Measurements from ENCODE around the gene GP1BA. TPM values are rescaled to one million over a fixed set of nuclear protein-coding genes. Genes with fewer than 3 reads are reported as not detected.

The GP1BA gene
- total and polyA plus RNA-seq, 10 of the 15 experiments (the other 5 are each of a cell fraction or from before 2014, with no cell fraction given) = 0.04 to 0.67 (median 0.28) TPM; not detected in 1

DNA sequence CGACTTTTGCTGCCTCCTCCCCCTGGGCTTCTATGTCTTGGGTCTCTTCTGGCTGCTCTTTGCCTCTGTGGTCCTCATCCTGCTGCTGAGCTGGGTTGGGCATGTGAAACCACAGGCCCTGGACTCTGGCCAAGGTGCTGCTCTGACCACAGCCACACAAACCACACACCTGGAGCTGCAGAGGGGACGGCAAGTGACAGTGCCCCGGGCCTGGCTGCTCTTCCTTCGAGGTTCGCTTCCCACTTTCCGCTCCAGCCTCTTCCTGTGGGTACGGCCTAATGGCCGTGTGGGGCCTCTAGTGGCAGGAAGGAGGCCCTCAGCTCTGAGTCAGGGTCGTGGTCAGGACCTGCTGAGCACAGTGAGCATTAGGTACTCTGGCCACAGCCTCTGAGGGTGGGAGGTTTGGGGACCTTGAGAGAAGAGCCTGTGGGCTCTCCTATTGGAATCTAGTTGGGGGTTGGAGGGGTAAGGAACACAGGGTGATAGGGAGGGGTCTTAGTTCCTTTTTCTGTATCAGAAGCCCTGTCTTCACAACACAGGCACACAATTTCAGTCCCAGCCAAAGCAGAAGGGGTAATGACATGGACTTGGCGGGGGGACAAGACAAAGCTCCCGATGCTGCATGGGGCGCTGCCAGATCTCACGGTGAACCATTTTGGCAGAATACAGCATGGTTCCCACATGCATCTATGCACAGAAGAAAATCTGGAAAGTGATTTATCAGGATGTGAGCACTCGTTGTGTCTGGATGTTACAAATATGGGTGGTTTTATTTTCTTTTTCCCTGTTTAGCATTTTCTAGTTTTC lies 2.3 kb downstream of the GP1BA start (continued):
- TF ChIP-seq IKZF1 (conservative IDR thresholded peaks at IDR 0.05) (peak; percentile 79), MTA2 (IDR thresholded peaks at IDR 0.05; ENCODE audit: low read depth) (no peak), TBL1XR1 (IDR thresholded peaks at IDR 0.05; ENCODE audit: low read depth, low read length) (no peak), MEF2B (IDR thresholded peaks at IDR 0.05; ENCODE audit: partially characterized antibody, poor library complexity, severe bottlenecking) (no peak), POLR2AphosphoS5 (IDR thresholded peaks at IDR 0.05; ENCODE audit: low read length) (peak; percentile 29; the same call in 1 of the 2 replicates), CREB1 (IDR thresholded peaks at IDR 0.05; ENCODE audit: low read depth) (no peak), BCL11A (IDR thresholded peaks at IDR 0.05; ENCODE audit: low read depth, low read length) (no peak), BHLHE40 (IDR thresholded peaks at IDR 0.05; ENCODE audit: borderline replicate concordance in 1 of 2, low read depth in 2 of 2, low read length in 1 of 2) (peak in 1 of 2 experiments; percentile 60; a peak in 2 of 4 replicates), RELA (IDR thresholded peaks at IDR 0.05; ENCODE audit: borderline replicate concordance, partially characterized antibody) (no peak), ZZZ3 (IDR thresholded peaks at IDR 0.05; ENCODE audit: control insufficient read depth, insufficient read length, low read depth) (no peak), RAD51 (IDR thresholded peaks at IDR 0.05) (no peak), NR2F1 (conservative IDR thresholded peaks at IDR 0.05) (peak; percentile 34; the same call in 1 of the 2 replicates)
- TF ChIP-seq, protein P1, sequence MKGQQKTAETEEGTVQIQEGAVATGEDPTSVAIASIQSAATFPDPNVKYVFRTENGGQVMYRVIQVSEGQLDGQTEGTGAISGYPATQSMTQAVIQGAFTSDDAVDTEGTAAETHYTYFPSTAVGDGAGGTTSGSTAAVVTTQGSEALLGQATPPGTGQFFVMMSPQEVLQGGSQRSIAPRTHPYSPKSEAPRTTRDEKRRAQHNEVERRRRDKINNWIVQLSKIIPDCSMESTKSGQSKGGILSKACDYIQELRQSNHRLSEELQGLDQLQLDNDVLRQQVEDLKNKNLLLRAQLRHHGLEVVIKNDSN (IDR thresholded peaks at IDR 0.05; ENCODE audit: borderline replicate concordance, extremely low read length, insufficient read depth, low read depth, low read length) = no peak
- TF ChIP-seq, protein P2, sequence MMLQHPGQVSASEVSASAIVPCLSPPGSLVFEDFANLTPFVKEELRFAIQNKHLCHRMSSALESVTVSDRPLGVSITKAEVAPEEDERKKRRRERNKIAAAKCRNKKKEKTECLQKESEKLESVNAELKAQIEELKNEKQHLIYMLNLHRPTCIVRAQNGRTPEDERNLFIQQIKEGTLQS (IDR thresholded peaks at IDR 0.05; ENCODE audit: borderline replicate concordance, extremely low read depth, low read depth, low read length) = no peak
- TF ChIP-seq, protein P3, sequence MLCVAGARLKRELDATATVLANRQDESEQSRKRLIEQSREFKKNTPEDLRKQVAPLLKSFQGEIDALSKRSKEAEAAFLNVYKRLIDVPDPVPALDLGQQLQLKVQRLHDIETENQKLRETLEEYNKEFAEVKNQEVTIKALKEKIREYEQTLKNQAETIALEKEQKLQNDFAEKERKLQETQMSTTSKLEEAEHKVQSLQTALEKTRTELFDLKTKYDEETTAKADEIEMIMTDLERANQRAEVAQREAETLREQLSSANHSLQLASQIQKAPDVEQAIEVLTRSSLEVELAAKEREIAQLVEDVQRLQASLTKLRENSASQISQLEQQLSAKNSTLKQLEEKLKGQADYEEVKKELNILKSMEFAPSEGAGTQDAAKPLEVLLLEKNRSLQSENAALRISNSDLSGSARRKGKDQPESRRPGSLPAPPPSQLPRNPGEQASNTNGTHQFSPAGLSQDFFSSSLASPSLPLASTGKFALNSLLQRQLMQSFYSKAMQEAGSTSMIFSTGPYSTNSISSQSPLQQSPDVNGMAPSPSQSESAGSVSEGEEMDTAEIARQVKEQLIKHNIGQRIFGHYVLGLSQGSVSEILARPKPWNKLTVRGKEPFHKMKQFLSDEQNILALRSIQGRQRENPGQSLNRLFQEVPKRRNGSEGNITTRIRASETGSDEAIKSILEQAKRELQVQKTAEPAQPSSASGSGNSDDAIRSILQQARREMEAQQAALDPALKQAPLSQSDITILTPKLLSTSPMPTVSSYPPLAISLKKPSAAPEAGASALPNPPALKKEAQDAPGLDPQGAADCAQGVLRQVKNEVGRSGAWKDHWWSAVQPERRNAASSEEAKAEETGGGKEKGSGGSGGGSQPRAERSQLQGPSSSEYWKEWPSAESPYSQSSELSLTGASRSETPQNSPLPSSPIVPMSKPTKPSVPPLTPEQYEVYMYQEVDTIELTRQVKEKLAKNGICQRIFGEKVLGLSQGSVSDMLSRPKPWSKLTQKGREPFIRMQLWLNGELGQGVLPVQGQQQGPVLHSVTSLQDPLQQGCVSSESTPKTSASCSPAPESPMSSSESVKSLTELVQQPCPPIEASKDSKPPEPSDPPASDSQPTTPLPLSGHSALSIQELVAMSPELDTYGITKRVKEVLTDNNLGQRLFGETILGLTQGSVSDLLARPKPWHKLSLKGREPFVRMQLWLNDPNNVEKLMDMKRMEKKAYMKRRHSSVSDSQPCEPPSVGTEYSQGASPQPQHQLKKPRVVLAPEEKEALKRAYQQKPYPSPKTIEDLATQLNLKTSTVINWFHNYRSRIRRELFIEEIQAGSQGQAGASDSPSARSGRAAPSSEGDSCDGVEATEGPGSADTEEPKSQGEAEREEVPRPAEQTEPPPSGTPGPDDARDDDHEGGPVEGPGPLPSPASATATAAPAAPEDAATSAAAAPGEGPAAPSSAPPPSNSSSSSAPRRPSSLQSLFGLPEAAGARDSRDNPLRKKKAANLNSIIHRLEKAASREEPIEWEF (IDR thresholded peaks at IDR 0.05; ENCODE audit: insufficient replicate concordance, low read depth, low read length) = no peak
- TF ChIP-seq, protein P4, sequence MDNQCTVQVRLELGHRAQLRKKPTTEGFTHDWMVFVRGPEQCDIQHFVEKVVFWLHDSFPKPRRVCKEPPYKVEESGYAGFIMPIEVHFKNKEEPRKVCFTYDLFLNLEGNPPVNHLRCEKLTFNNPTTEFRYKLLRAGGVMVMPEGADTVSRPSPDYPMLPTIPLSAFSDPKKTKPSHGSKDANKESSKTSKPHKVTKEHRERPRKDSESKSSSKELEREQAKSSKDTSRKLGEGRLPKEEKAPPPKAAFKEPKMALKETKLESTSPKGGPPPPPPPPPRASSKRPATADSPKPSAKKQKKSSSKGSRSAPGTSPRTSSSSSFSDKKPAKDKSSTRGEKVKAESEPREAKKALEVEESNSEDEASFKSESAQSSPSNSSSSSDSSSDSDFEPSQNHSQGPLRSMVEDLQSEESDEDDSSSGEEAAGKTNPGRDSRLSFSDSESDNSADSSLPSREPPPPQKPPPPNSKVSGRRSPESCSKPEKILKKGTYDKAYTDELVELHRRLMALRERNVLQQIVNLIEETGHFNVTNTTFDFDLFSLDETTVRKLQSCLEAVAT (IDR thresholded peaks at IDR 0.05) = peak; percentile 74; the same call in 1 of the 2 replicates
- TF ChIP-seq, protein P5, sequence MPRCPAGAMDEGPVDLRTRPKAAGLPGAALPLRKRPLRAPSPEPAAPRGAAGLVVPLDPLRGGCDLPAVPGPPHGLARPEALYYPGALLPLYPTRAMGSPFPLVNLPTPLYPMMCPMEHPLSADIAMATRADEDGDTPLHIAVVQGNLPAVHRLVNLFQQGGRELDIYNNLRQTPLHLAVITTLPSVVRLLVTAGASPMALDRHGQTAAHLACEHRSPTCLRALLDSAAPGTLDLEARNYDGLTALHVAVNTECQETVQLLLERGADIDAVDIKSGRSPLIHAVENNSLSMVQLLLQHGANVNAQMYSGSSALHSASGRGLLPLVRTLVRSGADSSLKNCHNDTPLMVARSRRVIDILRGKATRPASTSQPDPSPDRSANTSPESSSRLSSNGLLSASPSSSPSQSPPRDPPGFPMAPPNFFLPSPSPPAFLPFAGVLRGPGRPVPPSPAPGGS (IDR thresholded peaks at IDR 0.05; ENCODE audit: borderline replicate concordance, insufficient read depth, low read depth, low read length, poor library complexity, severe bottlenecking) = no peak
- TF ChIP-seq, protein P6, sequence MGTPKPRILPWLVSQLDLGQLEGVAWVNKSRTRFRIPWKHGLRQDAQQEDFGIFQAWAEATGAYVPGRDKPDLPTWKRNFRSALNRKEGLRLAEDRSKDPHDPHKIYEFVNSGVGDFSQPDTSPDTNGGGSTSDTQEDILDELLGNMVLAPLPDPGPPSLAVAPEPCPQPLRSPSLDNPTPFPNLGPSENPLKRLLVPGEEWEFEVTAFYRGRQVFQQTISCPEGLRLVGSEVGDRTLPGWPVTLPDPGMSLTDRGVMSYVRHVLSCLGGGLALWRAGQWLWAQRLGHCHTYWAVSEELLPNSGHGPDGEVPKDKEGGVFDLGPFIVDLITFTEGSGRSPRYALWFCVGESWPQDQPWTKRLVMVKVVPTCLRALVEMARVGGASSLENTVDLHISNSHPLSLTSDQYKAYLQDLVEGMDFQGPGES (IDR thresholded peaks at IDR 0.05) = no peak
